K562 (cell line): ENCODE measurements around the gene ASB6. TPM values are rescaled to one million over a fixed set of nuclear protein-coding genes. Genes with fewer than 3 reads are reported as not detected.

Experiments used
- CHD1 ChIP-seq: fragments of 200-600 bp; sonication (generic); IDR thresholded peaks from one replicate; pipeline ENCODE4 v1.6.1; 2012; ENCODE audit warnings: mild to moderate bottlenecking, moderate library complexity, low read length, inconsistent platforms
- ETV1 ChIP-seq: fragments of 450-650 bp; conservative IDR thresholded peaks from 2 replicates; pipeline ENCODE4 v1.6.1; 2016; ENCODE audit warnings: missing genetic modification characterization, control low read depth, low read depth, missing compliant biosample characterization
- GTF2E2 ChIP-seq: fragments of 200-800 bp; sonication (Bioruptor generic); IDR thresholded peaks from 2 replicates; pipeline ENCODE4 v1.6.1; 2016; ENCODE audit warnings: missing genetic modification characterization, missing compliant biosample characterization
- ILK ChIP-seq: fragments of 450-650 bp; IDR thresholded peaks from 2 replicates; pipeline ENCODE4 v1.6.1; 2016; ENCODE audit warnings: missing genetic modification characterization, low read depth, mild to moderate bottlenecking, missing compliant biosample characterization, moderate library complexity, borderline replicate concordance
- KDM5B ChIP-seq: fragments of 200-600 bp; sonication (generic); IDR thresholded peaks from 2 replicates; pipeline ENCODE4 v1.6.1; 2012; ENCODE audit warnings: low read depth, mild to moderate bottlenecking, moderate library complexity, low read length, control low read depth, inconsistent platforms; ENCODE audit not compliant: insufficient replicate concordance
- KLF13 ChIP-seq: fragments of 450-650 bp; IDR thresholded peaks from 2 replicates; pipeline ENCODE4 v1.6.1; 2016; ENCODE audit warnings: missing genetic modification characterization, low read depth, mild to moderate bottlenecking, missing compliant biosample characterization, moderate library complexity, borderline replicate concordance
- LARP7 ChIP-seq: fragments of 450-650 bp; IDR thresholded peaks from 2 replicates; pipeline ENCODE4 v1.6.1; 2016
- NCOA1 ChIP-seq: fragments of 450-650 bp; IDR thresholded peaks from 2 replicates; pipeline ENCODE4 v1.6.1; 2016; ENCODE audit warnings: low read depth
- NFXL1 ChIP-seq: fragments of 450-650 bp; formaldehyde crosslinking; IDR thresholded peaks from 2 replicates; pipeline ENCODE4 v1.4.0; 2021; ENCODE audit warnings: mild to moderate bottlenecking
- NONO ChIP-seq, 2 experiments: fragments of 200-400 bp in 1 of 2; fragments of 450-650 bp in 1 of 2; formaldehyde crosslinking in 1 of 2; IDR thresholded peaks; 2 replicates each; pipeline ENCODE4 v1.6.1; 2017; ENCODE audit warnings: low read depth in 2 of 2, mild to moderate bottlenecking in 2 of 2, moderate library complexity in 2 of 2, low read length in 1 of 2
- TAF7 ChIP-seq: fragments of 450-650 bp; IDR thresholded peaks from 2 replicates; pipeline ENCODE4 v1.6.1; 2016; ENCODE audit warnings: missing genetic modification characterization, missing compliant biosample characterization
- TFE3 ChIP-seq: fragments of 450-650 bp; formaldehyde crosslinking; IDR thresholded peaks from 2 replicates; pipeline ENCODE4 v1.4.0; 2020; ENCODE audit warnings: mild to moderate bottlenecking, mixed read lengths
- ZFP91 ChIP-seq: sonication (generic); formaldehyde crosslinking; IDR thresholded peaks from 2 replicates; pipeline ENCODE4 v1.8.0; 2022; ENCODE audit warnings: mild to moderate bottlenecking, missing genetic modification reagents
- ZNF354B ChIP-seq: fragments of 250-450 bp; sonication (Bioruptor Pico); IDR thresholded peaks from 2 replicates; pipeline ENCODE4 v1.4.0; 2020
- ZNF644 ChIP-seq: fragments of 200-800 bp; sonication (Bioruptor generic); IDR thresholded peaks from 2 replicates; pipeline ENCODE4 v1.6.1; 2016; ENCODE audit warnings: low read depth, missing genetic modification characterization, missing compliant biosample characterization
- ZSCAN29 ChIP-seq: fragments of 450-650 bp; IDR thresholded peaks from 2 replicates; pipeline ENCODE4 v1.6.1; 2017
- polyA plus RNA-seq, 8 experiments: library from polyadenylated mRNA; depleted of rRNA in 4 of 8; stranded (reverse) in 5 of 8; unstranded in 3 of 8; fragments of >200 nt; fragmentation: Nextera tagmentation in 2 of 8; fragmentation: Illumina TruSeq in 1 of 8; extraction: Ambion mirVana in 2 of 8; extraction: Trizol in 1 of 8; gene quantifications; 2 replicates each; pipeline versions ENCODE4 v1.2.1 to v1.2.3, GENCODE V29; 2011 to 2014; ENCODE audit warnings: inconsistent platforms in 1 of 8, missing spikeins in 1 of 8
- total RNA-seq, 7 experiments: library from RNA; depleted of rRNA in 6 of 7; stranded (reverse); fragments of >200 nt in 6 of 7; fragmentation: Illumina TruSeq in 2 of 7; extraction: Trizol in 2 of 7; gene quantifications; 2 replicates each; pipeline versions ENCODE4 v1.2.1 to v1.2.3, GENCODE V29; 2011 to 2021; ENCODE audit warnings: low replicate concordance in 1 of 7
- TF ChIP-seq, protein P1 (sequence below), 2 experiments: IDR thresholded peaks; 2 replicates each; pipeline ENCODE4 v1.6.1; 2012; ENCODE audit warnings: improper control_type of control experiment in 2 of 2, low read depth in 2 of 2, low read length in 2 of 2, borderline replicate concordance in 1 of 2
- TF ChIP-seq, protein P2 (sequence below), 2 experiments: fragments of 450-650 bp; IDR thresholded peaks; 2 replicates each; pipeline ENCODE4 v1.6.1; 2016

The ASB6 gene
- total and polyA plus RNA-seq, 9 of the 15 experiments (the other 6 are each of a cell fraction or from before 2014, with no cell fraction given), result 0.92 to 17.8 (median 11.3) TPM

GRCh38 chr9:129619787-129620668 lies 21.9 kb downstream of the ASB6 start (continued):
- TF ChIP-seq NCOA1, result no peak
- no peak for TF ChIP-seq KLF13 (tag)
- no peak for TF ChIP-seq GTF2E2 (tag)
- no peak for TF ChIP-seq LARP7
- TF ChIP-seq ZSCAN29, result no peak
- TF ChIP-seq ETV1 (tag), result peak; percentile 49
- TF ChIP-seq, protein P1, sequence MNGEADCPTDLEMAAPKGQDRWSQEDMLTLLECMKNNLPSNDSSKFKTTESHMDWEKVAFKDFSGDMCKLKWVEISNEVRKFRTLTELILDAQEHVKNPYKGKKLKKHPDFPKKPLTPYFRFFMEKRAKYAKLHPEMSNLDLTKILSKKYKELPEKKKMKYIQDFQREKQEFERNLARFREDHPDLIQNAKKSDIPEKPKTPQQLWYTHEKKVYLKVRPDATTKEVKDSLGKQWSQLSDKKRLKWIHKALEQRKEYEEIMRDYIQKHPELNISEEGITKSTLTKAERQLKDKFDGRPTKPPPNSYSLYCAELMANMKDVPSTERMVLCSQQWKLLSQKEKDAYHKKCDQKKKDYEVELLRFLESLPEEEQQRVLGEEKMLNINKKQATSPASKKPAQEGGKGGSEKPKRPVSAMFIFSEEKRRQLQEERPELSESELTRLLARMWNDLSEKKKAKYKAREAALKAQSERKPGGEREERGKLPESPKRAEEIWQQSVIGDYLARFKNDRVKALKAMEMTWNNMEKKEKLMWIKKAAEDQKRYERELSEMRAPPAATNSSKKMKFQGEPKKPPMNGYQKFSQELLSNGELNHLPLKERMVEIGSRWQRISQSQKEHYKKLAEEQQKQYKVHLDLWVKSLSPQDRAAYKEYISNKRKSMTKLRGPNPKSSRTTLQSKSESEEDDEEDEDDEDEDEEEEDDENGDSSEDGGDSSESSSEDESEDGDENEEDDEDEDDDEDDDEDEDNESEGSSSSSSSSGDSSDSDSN (IDR thresholded peaks at IDR 0.05; ENCODE audit: borderline replicate concordance in 1 of 2, low read depth in 2 of 2, low read length in 2 of 2), result peak in 1 of 2 experiments; percentile 86; a peak in 2 of 4 replicates
- TF ChIP-seq ZFP91 (CRISPR knock-in tag), result no peak
- TF ChIP-seq ILK (tag), result no peak
- TF ChIP-seq, protein P2, sequence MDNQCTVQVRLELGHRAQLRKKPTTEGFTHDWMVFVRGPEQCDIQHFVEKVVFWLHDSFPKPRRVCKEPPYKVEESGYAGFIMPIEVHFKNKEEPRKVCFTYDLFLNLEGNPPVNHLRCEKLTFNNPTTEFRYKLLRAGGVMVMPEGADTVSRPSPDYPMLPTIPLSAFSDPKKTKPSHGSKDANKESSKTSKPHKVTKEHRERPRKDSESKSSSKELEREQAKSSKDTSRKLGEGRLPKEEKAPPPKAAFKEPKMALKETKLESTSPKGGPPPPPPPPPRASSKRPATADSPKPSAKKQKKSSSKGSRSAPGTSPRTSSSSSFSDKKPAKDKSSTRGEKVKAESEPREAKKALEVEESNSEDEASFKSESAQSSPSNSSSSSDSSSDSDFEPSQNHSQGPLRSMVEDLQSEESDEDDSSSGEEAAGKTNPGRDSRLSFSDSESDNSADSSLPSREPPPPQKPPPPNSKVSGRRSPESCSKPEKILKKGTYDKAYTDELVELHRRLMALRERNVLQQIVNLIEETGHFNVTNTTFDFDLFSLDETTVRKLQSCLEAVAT (IDR thresholded peaks at IDR 0.05), result no peak
- no peak for TF ChIP-seq NFXL1 (CRISPR knock-in tag)
- TF ChIP-seq ZNF644 (tag), result no peak
- no peak for TF ChIP-seq CHD1
- no peak for TF ChIP-seq ZNF354B
- no peak for TF ChIP-seq TAF7 (tag)
- TF ChIP-seq KDM5B, result peak; percentile 56
- TF ChIP-seq TFE3 (CRISPR knock-in tag), result no peak
- peak in 1 of 2 experiments; percentile 45; a peak in 1 of 4 replicates for TF ChIP-seq NONO (IDR thresholded peaks at IDR 0.05; ENCODE audit: low read depth in 2 of 2, low read length in 1 of 2)
